ENCODE data around the gene CABP5.

CABP5 gene

GRCh38 chr19:48004236-48004635 is 39.6 kb downstream of the CABP5 start:
- no peak for TF ChIP-seq ZNF274 (IDR thresholded peaks at IDR 0.05; ENCODE audit: low read depth, low read length)

DNA sequence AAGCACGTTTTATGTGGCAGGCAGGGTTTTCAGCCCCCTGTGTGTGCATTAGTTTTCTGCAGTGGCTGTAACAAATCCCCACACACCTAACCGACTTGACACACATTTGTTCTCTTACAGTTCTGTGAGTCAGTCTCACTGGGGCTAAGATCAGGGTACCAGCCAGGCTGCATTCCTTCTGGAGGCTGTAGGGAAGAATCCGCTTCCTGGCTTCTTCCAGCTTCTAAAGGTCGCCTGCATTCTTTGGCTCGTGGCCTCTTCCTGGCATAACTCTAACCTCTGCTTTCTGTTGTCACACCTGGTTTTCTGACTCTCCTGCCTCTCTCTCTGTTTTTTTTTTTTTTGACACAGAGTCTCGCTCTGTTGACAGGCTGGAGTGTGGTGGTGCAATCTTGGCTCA is 43.0 kb downstream of the CABP5 start:
- no peak for TF ChIP-seq ZNF274 (IDR thresholded peaks at IDR 0.05; ENCODE audit: low read depth, low read length)
- H3K4me3 ChIP-seq (ENCODE audit: low read length), result no peak overlapping the region

More at GRCh38 chr19:48004236-48004635, 39.6 kb downstream of the CABP5 start:
- no peak overlapping the region for H3K4me3 ChIP-seq (ENCODE audit: low read length)

DNA sequence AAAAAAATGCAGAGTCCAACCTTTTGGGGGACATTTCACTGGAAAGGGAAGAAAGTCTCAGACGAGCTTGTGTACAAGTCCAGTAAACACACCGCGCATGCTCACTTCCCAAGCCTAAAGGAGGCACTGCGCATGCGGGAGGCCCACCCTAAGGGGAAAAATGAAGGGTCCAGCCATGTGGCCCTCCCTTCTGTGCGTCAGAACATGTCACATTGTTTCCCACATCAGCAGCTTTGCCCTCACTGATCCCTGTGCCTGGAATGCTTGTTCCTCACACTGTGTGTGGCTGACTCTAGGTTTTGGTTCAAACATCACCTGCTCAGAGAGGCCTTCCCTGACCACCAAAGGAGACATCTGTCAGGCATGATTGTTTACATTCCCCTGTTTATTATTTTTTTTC is 45.1 kb downstream of the CABP5 start:
- H3K4me3 ChIP-seq (ENCODE audit: low read length), result no peak overlapping the region
- no peak for TF ChIP-seq ZNF274 (IDR thresholded peaks at IDR 0.05; ENCODE audit: low read depth, low read length)

GRCh38 chr19:47996230-47996727 is 47.6 kb downstream of the CABP5 start:
- no peak for TF ChIP-seq ZNF274 (IDR thresholded peaks at IDR 0.05; ENCODE audit: low read depth, low read length)
- no peak overlapping the region for H3K4me3 ChIP-seq (ENCODE audit: low read length)

- H3K4me3 ChIP-seq (ENCODE audit: low read length), result no peak within 1 kb of the TSS
- no peak for TF ChIP-seq ZNF274 (IDR thresholded peaks at IDR 0.05; ENCODE audit: low read depth, low read length)
These were observed 49.6 kb downstream of the CABP5 start, which contains the start of gene ELSPBP1 for GRCh38 chr19:47994209-47994802. ELSPBP1 (plus strand) TSS chr19:47994632; CDS start chr19:48008668, 14,036 bp downstream.

DNA sequence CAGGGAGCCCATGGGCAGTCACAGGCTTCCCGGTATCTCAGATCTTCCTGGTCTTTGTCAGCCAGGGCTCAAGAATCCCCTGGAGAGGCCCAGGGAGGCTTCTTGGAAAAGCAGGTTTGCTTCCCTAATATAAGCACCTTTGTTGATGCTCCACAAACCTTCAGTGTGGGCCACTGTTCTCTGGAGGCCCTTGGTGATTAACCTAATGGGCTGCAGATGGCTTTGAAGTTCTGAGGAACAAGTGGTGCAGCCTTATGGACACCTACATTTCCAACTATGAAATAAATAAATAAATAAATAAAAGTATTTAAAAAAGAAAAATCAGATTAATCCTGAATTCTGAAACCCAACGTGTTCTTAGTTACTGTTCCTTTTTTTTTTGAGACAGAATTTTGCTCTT is 51.8 kb downstream of the CABP5 start, which contains the start of gene BSPH1:
Gene BSPH1 (minus strand): TSS at position 101 of the 400 bp plus-strand sequence. CDS start 89 bp downstream, at position 12.
- no peak for TF ChIP-seq ZNF274 (IDR thresholded peaks at IDR 0.05; ENCODE audit: low read depth, low read length)

GRCh38 chr19:47991191-47991808 is 52.6 kb downstream of the CABP5 start:
- TF ChIP-seq ZNF274 (IDR thresholded peaks at IDR 0.05; ENCODE audit: low read depth, low read length), result no peak
- H3K4me3 ChIP-seq (ENCODE audit: low read length), result no peak overlapping the region

More for the DNA sequence above, 51.8 kb downstream of the CABP5 start, which contains the start of gene BSPH1:
- no peak within 1 kb of the TSS for H3K4me3 ChIP-seq (ENCODE audit: low read length)
